Erythroblast (primary cell): ENCODE measurements around the gene MSRB3.

Experiments used
- DNase-seq, 2 experiments: peaks; one replicate each; lab custom pipeline; 2025; lab: John Stamatoyannopoulos, UW
- GATA1 ChIP-seq: IDR thresholded peaks from 2 replicates; pipeline ENCODE4 v1.6.1; 2011; ENCODE audit warnings: low read depth, mild to moderate bottlenecking, control low read depth, low read length, moderate library complexity
- POLR2A ChIP-seq: IDR thresholded peaks from 2 replicates; pipeline ENCODE4 v1.6.1; 2011; ENCODE audit warnings: mild to moderate bottlenecking, low read length

The MSRB3 gene

GRCh38 chr12:65327207-65328076 lies 49.0 kb downstream of the MSRB3 start:
- DNase-seq: no peak
- no peak for TF ChIP-seq GATA1
- TF ChIP-seq POLR2A: no peak

- no peak for TF ChIP-seq POLR2A
- TF ChIP-seq GATA1: no peak
- DNase-seq: no peak
These were observed 51.2 kb downstream of the MSRB3 start for GRCh38 chr12:65329721-65330120.

GRCh38 chr12:65330331-65330730 lies 51.8 kb downstream of the MSRB3 start:
- DNase-seq: no peak
- TF ChIP-seq POLR2A (no peak), GATA1 (no peak)

- DNase-seq: no peak
- TF ChIP-seq POLR2A: no peak
- TF ChIP-seq GATA1: no peak
These were observed 53.0 kb downstream of the MSRB3 start for GRCh38 chr12:65331456-65331855.

GRCh38 chr12:65333649-65334048 lies 55.2 kb downstream of the MSRB3 start:
- no peak for DNase-seq
- TF ChIP-seq GATA1 (no peak), POLR2A (no peak)

GRCh38 chr12:65334521-65334920 lies 56.0 kb downstream of the MSRB3 start:
- no peak for DNase-seq
- no peak for TF ChIP-seq GATA1
- TF ChIP-seq POLR2A: no peak

GRCh38 chr12:65335021-65335714 lies 56.7 kb downstream of the MSRB3 start:
- TF ChIP-seq POLR2A: no peak
- DNase-seq: no peak

- DNase-seq: no peak
- TF ChIP-seq POLR2A (no peak), GATA1 (no peak)
These were observed 57.5 kb downstream of the MSRB3 start for GRCh38 chr12:65335981-65336380.

GRCh38 chr12:65339161-65339560 lies 60.7 kb downstream of the MSRB3 start:
- no peak for TF ChIP-seq GATA1
- TF ChIP-seq POLR2A: no peak
- DNase-seq: no peak

- TF ChIP-seq GATA1 (no peak), POLR2A (no peak)
These were observed 64.7 kb downstream of the MSRB3 start for GRCh38 chr12:65343230-65343629.

GRCh38 chr12:65343801-65344200 lies 65.3 kb downstream of the MSRB3 start:
- no peak for TF ChIP-seq GATA1
- TF ChIP-seq POLR2A: no peak
- DNase-seq: no peak

More at GRCh38 chr12:65343230-65343629, 64.7 kb downstream of the MSRB3 start:
- no peak for DNase-seq

- no peak for DNase-seq
- no peak for TF ChIP-seq POLR2A
- TF ChIP-seq GATA1: no peak
These were observed 77.0 kb downstream of the MSRB3 start for GRCh38 chr12:65355461-65355860.

GRCh38 chr12:65362234-65363031 lies 84.0 kb downstream of the MSRB3 start:
- no peak for TF ChIP-seq POLR2A
- no peak for TF ChIP-seq GATA1
- DNase-seq: no peak
